Astrocyte of the spinal cord (primary cell): ENCODE measurements around the gene CGNL1.

Source experiments
- DNase-seq: peaks from one replicate; pipeline ENCODE4 v3.0.0; 2011; ENCODE audit warnings: low read depth, low spot score
- H3K4me3 ChIP-seq: 2 replicates; pipeline ENCODE4 v1.5.1; 2011; ENCODE audit warnings: low read depth, mild to moderate bottlenecking, low read length, moderate library complexity
- CTCF ChIP-seq: IDR thresholded peaks from 2 replicates; pipeline ENCODE4 v1.5.1; 2012; ENCODE audit warnings: low read depth, mild to moderate bottlenecking, low read length, inconsistent platforms
- in situ Hi-C: cut with HindIII; loops from 2 replicates; pipeline ENCODE4 v1.10.0; 2017; ENCODE audit warnings: low sequenced_read_pairs

CGNL1 gene

GRCh38 chr15:57470543-57470942 is 94.2 kb downstream of the CGNL1 start:
- TF ChIP-seq CTCF = no peak
- H3K4me3 ChIP-seq = no peak overlapping the region
- no peak for DNase-seq
- in situ Hi-C loops = no loop called here

DNA sequence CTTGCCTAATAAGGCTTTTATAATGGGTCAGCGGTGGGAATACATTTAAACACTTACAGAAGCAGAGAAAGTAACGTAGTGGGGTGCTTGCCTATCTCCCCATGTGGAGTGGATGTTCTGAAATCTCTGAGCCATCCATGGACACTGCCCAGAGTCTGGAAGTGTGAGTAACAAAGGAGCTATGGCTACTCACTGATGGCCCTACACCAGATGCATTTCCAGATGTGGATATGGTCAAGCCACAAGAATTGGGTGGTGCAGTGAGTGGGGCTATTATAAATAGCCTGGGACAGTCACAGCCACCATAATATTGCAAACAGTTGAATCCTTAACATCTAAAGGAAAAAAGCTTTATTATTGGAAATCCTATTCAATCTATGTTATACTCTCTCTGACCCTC is 96.6 kb downstream of the CGNL1 start:
- no peak overlapping the region for H3K4me3 ChIP-seq
- DNase-seq = no peak
- no peak for TF ChIP-seq CTCF
- in situ Hi-C loops = no loop called here

- DNase-seq = peak; percentile 77
- TF ChIP-seq CTCF = no peak
- H3K4me3 ChIP-seq = no peak overlapping the region
Measured at GRCh38 chr15:57476533-57476975, 100.2 kb downstream of the CGNL1 start.

GRCh38 chr15:57477736-57478522 is 101.6 kb downstream of the CGNL1 start:
- no peak overlapping the region for H3K4me3 ChIP-seq
- DNase-seq = no peak
- in situ Hi-C loops = no loop called here
- TF ChIP-seq CTCF = no peak

More at GRCh38 chr15:57476533-57476975, 100.2 kb downstream of the CGNL1 start:
- in situ Hi-C loops = no loop called here

DNA sequence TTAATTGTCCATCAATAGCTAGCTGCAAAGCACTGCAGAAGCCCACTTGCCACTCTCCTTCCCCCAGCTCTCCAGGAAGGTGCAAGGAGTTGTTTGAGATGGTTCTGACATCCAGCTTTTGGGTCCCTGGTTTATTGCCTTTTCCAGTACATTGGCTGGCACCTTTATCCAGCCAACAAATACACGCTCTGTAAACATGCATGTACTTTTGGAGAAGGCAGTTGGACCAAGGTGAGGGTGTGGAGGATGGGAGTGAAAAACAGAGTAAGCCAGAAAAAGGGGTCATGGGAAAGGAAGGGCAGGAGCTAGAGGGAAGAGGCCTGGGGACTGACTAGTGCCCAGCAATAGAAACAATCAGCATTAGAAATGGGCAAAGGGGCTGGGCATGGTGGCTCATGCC is 102.7 kb downstream of the CGNL1 start:
- H3K4me3 ChIP-seq = no peak overlapping the region
- DNase-seq = no peak
- no peak for TF ChIP-seq CTCF
- in situ Hi-C loops = no loop called here

DNA sequence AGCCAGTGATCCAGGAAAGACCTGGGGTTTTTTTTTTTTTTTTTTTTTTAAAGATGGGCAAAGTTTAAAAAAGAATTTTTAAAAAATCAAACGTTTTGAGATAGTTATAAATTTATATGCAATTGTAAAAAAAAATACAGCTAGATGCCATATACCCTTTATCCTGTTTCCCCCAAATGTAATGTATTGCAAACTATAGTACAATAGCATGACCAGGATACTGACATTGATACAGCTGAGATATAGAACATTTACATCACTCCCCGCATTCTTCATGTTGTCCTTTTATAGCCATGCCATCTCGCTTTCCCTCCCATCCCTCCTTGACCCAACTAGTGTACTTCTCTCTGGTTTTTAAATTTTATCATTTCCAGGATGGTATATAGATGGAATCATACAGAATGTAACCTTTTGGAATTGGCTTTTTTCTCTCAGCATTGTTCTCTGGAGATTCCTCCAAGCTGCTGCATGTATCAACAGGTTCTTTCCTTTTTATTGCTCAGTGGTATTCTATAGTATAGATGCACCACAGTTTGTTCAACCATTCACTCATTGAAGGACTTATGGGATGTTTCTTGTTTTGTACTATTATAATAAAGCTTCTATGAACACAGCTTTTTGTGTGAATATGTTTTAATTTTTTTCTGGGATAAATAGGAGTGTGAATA is 104.9 kb downstream of the CGNL1 start:
- no peak overlapping the region for H3K4me3 ChIP-seq
- no peak for TF ChIP-seq CTCF
- in situ Hi-C loops = no loop called here
- no peak for DNase-seq
